ENCODE measurements around the gene MTUS2. TPM values are rescaled to one million over a fixed set of nuclear protein-coding genes. Genes with fewer than 3 reads are reported as not detected.

Gene MTUS2
- polyA plus RNA-seq, 6 donors from 2014 or later, result 0.06 TPM; not detected in 5

DNA sequence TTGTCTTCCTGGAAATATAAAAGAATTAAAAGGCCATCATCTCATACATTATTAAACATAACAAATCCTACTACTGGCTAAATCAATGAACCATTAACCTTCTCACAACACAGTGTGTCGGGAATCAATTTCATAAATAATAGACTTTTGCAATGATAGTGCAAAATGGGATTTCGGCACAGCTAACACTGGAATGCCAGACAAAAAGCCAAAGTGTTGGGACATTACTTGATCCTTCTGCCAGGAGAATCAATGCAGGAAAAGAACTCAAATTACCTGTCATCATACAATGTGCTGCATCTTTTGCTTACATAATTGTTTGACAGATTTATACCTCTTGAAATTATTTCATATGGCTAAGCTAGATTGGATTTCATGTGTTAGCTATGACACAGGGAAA, 334.3 kb downstream of the MTUS2 start:
- DNase-seq (no peak), ATAC-seq (ENCODE audit: low read depth in 2 of 2) (no peak)
- Mint-ChIP-seq H3K36me3 (peaks cover 0 to 12% of the 10 kb centered on the region in 2 donors), H3K27me3 (peaks cover 5 to 13% (median 12%) of the 10 kb centered on the region in 3 donors), H3K9me3 (peaks cover 5 to 35% (median 22%) of the 10 kb centered on the region in 7 donors), H3K4me1 (no peaks in the 10 kb centered on the region), H3K4me3 (no peak overlapping the region), H3K27ac (no peak overlapping the region)

DNA sequence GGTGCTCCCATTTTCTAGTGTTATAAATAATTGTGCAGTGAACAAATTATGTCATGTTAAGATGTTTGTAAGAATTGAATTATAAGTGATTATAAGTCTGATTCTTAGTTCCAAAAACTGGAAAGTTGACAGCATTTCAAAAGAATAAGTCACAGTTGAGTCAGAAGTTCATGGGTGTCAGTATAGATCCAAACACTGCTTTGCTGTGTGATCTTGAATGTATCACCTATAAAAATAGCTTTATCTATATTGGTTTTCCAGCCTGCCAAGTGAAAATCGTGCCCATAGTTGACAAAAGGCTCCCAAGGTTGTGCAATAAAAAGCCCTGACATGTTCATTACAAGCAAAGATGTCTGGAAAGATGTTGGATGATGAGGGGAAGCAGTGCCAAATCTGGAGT, 336.0 kb downstream of the MTUS2 start:
- H3K4me3 Mint-ChIP-seq, result no peak overlapping the region
- ATAC-seq (ENCODE audit: low read depth in 2 of 2), result no peak
- H3K4me1 Mint-ChIP-seq, result no peaks in the 10 kb centered on the region
- H3K27ac Mint-ChIP-seq, result peak overlapping the region in 1 of 6 donors; percentile 3
- H3K9me3 Mint-ChIP-seq, result peaks cover 5 to 27% (median 15%) of the 10 kb centered on the region in 7 donors
- no peak for DNase-seq
- peaks cover 0 to 12% of the 10 kb centered on the region in 2 donors for H3K36me3 Mint-ChIP-seq
- H3K27me3 Mint-ChIP-seq, result peaks cover 10 to 16% (median 12%) of the 10 kb centered on the region in 3 donors

DNA sequence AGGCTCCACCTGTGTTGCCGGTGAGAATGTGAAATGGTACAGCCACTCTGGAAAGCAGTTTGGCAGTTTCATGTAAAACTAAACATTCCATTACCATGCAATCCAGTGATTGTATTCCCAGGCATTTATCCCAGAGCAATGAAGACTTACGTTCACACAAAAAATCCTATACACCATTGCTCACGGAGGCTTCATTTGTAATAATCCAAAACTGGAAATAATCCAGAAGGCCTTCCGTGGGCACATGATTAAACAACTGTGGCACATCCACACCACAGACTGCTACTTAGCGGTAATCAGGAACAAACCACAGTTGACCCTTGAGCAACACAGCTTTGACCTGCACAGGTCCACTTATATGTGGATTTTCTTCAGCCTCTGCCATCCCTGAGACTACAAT, 339.7 kb downstream of the MTUS2 start:
- Mint-ChIP-seq H3K27me3 (peaks cover 8 to 25% (median 13%) of the 10 kb centered on the region in 3 donors), H3K27ac (no peak overlapping the region), H3K36me3 (no peaks in the 10 kb centered on the region), H3K4me3 (no peak overlapping the region), H3K9me3 (peaks cover 0 to 1% (median 0%) of the 10 kb centered on the region in 7 donors), H3K4me1 (no peaks in the 10 kb centered on the region)
- DNase-seq (no peak), ATAC-seq (ENCODE audit: low read depth in 2 of 2) (no peak)

DNA sequence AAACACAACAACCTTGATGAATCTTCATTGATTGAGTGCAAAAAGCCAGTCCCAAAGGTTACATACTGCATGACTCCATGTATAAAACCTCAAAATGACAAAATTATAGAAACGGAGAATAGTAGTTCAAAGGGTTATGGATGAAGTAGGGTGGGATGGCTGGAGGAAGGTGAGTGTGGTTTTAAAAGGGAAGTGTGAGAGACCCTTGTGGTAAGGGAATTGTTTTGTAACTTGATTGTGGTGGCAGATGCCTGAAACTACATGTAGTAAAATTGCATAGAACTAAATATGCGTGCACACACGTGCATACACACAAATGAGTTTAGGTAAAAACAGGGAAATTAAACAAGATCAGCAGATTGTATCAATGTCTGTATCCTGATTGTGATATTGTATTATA, 340.7 kb downstream of the MTUS2 start:
- DNase-seq (no peak), ATAC-seq (ENCODE audit: low read depth in 2 of 2) (no peak)
- no peaks in the 10 kb centered on the region for H3K4me1 Mint-ChIP-seq
- peaks cover 8 to 30% (median 16%) of the 10 kb centered on the region in 3 donors for H3K27me3 Mint-ChIP-seq
- H3K27ac Mint-ChIP-seq, result no peak overlapping the region
- no peak overlapping the region for H3K4me3 Mint-ChIP-seq
- H3K36me3 Mint-ChIP-seq, result no peaks in the 10 kb centered on the region
- H3K9me3 Mint-ChIP-seq, result peaks cover 0 to 2% (median 0%) of the 10 kb centered on the region in 7 donors

DNA sequence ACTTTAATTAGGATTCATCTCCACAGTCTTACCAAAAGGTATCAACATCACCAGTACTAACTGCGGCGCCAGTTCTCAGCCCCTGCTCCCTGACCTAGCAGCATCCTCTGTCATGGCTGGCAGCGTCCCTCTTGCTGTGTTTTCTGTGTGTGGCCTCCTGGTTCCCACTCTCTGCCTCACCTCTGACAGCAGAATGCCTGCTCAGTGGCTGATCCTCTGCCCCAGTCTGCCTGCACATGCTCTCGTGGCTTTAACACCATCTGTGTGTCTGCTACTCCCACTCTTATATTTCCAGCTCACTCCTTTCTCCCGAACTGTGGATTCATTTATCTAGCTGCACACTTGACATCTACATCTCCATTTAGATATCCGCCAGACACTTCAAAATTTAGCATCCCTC, 341.5 kb downstream of the MTUS2 start:
- H3K27ac Mint-ChIP-seq, result no peak overlapping the region

DNA sequence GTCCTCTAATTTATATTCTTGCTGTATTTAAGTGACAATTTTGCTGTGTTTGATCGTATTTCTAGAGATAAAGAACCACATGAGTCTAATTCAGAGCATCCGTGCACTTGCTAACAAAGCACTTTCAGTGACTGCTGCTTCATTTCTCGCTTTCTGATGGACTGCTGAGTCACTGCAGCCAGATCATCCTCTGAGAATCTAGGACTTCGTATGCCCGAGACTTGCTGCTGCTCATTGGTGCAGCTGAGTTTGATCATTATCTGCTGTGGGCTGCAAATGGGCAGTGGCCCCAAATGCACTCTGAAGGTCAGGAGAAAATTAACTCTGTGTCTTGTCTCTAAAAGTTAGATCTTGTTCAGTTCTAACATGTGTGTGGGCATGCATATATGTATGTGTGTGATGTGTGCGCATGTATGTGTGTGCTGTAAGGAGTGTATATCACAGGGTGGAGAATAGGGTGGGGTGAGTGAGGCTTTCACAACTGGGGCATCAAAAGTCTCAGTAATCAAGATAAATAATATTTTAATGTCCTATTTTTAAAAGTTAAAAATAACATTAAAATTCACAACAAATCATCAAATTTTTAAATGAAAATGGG, 342.6 kb downstream of the MTUS2 start:
- DNase-seq (no peak), ATAC-seq (ENCODE audit: low read depth in 2 of 2) (no peak)
- no peaks in the 10 kb centered on the region for H3K4me1 Mint-ChIP-seq
- H3K9me3 Mint-ChIP-seq, result peaks cover 0 to 2% (median 0%) of the 10 kb centered on the region in 7 donors
- H3K27me3 Mint-ChIP-seq, result peaks cover 8 to 32% (median 17%) of the 10 kb centered on the region in 3 donors
- H3K4me3 Mint-ChIP-seq, result no peak overlapping the region
- no peaks in the 10 kb centered on the region for H3K36me3 Mint-ChIP-seq
- no peak overlapping the region for H3K27ac Mint-ChIP-seq

More for the DNA sequence above, 341.5 kb downstream of the MTUS2 start:
- Mint-ChIP-seq H3K4me3 (no peak overlapping the region), H3K27me3 (peaks cover 8 to 34% (median 17%) of the 10 kb centered on the region in 3 donors), H3K36me3 (no peaks in the 10 kb centered on the region), H3K9me3 (peaks cover 0 to 2% (median 0%) of the 10 kb centered on the region in 7 donors), H3K4me1 (no peaks in the 10 kb centered on the region)
- DNase-seq (no peak), ATAC-seq (ENCODE audit: low read depth in 2 of 2) (no peak)

DNA sequence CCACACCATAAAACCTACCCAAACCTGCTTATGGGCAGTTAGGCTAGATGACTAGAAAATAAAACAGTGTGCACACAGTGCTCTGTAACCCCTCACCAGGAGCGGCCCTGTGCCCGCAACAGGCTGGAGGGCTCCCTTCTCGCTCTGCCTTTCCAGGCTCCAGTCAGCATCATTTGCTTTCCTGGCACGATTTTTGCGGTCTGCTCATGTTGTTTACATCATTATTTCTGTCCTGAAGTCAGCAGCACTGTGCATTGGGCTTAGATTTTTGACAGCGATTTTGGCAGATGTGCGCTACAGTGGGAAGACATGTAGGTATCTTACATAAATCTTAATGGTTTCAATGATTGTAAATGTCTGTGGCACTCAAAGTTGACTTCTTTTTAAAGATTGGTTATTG, 344.0 kb downstream of the MTUS2 start:
- no peak overlapping the region for H3K4me3 Mint-ChIP-seq
- H3K9me3 Mint-ChIP-seq, result peaks cover 0 to 2% (median 0%) of the 10 kb centered on the region in 7 donors
- DNase-seq (no peak), ATAC-seq (ENCODE audit: low read depth in 2 of 2) (no peak)
- no peaks in the 10 kb centered on the region for H3K36me3 Mint-ChIP-seq
- peaks cover 8 to 30% (median 17%) of the 10 kb centered on the region in 3 donors for H3K27me3 Mint-ChIP-seq
- H3K27ac Mint-ChIP-seq, result peak overlapping the region in 1 of 6 donors; percentile 30
- H3K4me1 Mint-ChIP-seq, result no peaks in the 10 kb centered on the region

DNA sequence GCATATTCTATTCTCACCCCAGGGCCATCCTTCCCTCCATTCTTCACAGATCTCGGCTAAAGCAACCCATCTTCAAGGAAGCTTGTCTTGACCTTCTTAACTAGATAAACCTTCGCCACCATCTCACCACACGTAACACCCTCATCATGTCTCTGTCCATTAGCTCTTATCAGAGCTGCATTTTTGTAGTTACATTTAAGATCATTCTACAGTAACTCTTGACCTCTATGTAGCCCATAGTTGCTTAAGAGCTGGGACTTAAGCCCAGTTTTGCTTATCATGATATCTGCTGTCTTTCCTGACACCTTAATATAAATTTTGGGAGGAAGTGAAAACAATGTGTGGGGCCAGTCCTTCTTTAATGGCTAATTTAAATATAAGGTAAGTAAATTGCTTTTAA, 345.1 kb downstream of the MTUS2 start:
- ATAC-seq (ENCODE audit: low read depth in 2 of 2) (no peak), DNase-seq (no peak)
- Mint-ChIP-seq H3K4me3 (no peak overlapping the region), H3K9me3 (peaks cover 0 to 2% (median 0%) of the 10 kb centered on the region in 7 donors), H3K27me3 (peaks cover 8 to 36% (median 12%) of the 10 kb centered on the region in 3 donors), H3K36me3 (no peaks in the 10 kb centered on the region), H3K4me1 (no peaks in the 10 kb centered on the region), H3K27ac (no peak overlapping the region)

DNA sequence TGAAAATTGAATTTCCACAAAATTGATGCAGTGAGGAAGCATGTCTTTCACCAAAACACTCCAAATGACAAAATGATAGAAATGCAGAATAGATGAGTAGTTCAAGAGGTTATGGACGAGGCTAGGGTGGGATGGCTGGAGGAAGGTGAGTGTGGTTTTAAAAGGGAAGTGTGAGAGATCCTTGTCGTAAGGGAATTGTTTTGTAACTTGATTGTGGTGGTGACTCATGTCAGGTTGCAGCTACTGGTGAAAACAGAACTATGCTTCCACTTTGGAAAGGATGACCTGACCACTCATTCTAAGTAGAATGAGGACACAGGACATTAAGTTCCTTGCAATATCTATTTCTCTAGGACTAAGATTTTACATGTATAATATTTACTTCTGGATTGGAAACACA, 345.7 kb downstream of the MTUS2 start:
- DNase-seq (no peak), ATAC-seq (ENCODE audit: low read depth in 2 of 2) (no peak)
- Mint-ChIP-seq H3K9me3 (peaks cover 0 to 2% (median 0%) of the 10 kb centered on the region in 7 donors), H3K27ac (no peak overlapping the region), H3K36me3 (no peaks in the 10 kb centered on the region), H3K4me1 (no peaks in the 10 kb centered on the region), H3K27me3 (peaks cover 11 to 36% (median 14%) of the 10 kb centered on the region in 3 donors), H3K4me3 (no peak overlapping the region)

DNA sequence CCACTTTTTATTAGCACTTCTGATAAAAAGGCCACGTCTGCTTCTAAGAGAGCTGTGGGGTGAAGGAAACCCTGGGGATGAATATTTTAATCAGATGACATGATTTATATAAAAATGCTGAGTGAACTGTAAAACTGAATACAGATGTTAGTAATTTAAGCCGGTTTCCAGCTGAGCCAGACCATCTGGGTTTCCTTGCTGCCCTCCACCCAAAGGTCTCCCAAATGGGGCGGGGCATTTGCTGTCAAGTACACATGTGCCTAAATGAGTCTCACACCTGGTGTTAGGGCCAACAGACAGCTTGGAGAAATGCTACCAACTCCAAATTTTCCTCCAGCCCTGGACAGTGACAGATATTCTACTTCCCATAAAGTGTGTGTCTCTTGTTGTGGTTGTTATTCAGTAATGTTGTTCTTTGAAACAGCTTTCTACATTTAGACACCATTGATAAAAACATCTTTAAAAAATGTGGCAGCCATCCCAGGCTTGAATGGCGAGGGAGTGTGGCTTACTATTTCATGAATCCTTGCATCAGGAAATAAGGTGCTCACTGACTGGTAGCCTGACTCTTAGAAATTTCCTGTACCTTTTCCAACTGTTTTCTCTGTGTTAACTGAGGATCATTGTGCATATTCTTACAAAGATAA, 350.4 kb downstream of the MTUS2 start:
- ATAC-seq (ENCODE audit: low read depth in 2 of 2) (no peak), DNase-seq (no peak)
- Mint-ChIP-seq H3K27ac (no peak overlapping the region), H3K9me3 (peaks cover 0 to 7% (median 0%) of the 10 kb centered on the region in 7 donors), H3K4me3 (no peak overlapping the region), H3K27me3 (peaks cover 8 to 24% (median 10%) of the 10 kb centered on the region in 3 donors), H3K4me1 (no peaks in the 10 kb centered on the region), H3K36me3 (no peaks in the 10 kb centered on the region)

DNA sequence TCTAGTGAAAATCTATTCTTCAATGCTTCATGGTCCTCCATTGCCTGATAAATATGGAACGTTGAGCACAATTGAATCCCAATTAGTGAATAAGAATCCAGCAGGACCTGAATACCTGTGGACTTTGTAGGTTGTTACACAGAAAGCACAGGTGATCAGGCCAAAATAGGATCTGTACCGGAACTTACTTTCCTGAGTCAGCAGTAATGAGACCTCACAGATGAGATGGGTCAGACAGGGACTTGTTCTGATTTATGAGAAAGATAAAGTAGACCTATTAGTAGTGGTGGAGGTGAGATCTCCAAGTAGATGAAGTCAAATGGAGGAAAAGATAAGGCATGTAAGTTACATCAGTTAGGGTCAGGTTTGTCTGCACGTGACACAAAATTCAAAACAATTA, 351.1 kb downstream of the MTUS2 start:
- ATAC-seq (ENCODE audit: low read depth in 2 of 2), result no peak
- peaks cover 0 to 11% (median 0%) of the 10 kb centered on the region in 7 donors for H3K9me3 Mint-ChIP-seq
- no peaks in the 10 kb centered on the region for H3K36me3 Mint-ChIP-seq
- no peak overlapping the region for H3K27ac Mint-ChIP-seq
- no peak for DNase-seq
- H3K27me3 Mint-ChIP-seq, result peaks cover 8 to 28% (median 10%) of the 10 kb centered on the region in 3 donors
- no peak overlapping the region for H3K4me3 Mint-ChIP-seq
- H3K4me1 Mint-ChIP-seq, result no peaks in the 10 kb centered on the region

DNA sequence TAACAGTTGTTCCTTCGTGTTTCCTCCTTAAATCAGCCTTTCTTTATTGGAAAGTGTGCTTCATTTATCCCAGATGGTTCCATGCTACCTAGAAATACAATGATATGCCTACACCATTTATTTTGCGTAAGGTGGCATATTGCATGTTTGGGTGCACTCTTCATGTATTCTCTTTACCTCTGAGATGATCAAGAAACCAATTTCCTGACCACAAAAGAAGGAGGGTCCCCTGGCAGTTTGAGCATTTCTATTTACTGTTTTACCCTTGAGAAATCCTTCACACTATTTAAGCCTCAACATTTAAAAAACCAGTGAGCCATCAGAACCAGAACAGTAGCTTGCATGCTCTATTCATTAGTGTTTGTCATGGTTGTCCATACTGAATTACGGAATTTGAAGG, 354.0 kb downstream of the MTUS2 start:
- Mint-ChIP-seq H3K27ac (no peak overlapping the region), H3K4me3 (no peak overlapping the region), H3K9me3 (peaks cover 0 to 11% (median 3%) of the 10 kb centered on the region in 7 donors), H3K4me1 (no peaks in the 10 kb centered on the region), H3K27me3 (peaks cover 19 to 26% (median 19%) of the 10 kb centered on the region in 3 donors), H3K36me3 (no peaks in the 10 kb centered on the region)
- no peak for DNase-seq
- ATAC-seq (ENCODE audit: low read depth in 2 of 2), result no peak

DNA sequence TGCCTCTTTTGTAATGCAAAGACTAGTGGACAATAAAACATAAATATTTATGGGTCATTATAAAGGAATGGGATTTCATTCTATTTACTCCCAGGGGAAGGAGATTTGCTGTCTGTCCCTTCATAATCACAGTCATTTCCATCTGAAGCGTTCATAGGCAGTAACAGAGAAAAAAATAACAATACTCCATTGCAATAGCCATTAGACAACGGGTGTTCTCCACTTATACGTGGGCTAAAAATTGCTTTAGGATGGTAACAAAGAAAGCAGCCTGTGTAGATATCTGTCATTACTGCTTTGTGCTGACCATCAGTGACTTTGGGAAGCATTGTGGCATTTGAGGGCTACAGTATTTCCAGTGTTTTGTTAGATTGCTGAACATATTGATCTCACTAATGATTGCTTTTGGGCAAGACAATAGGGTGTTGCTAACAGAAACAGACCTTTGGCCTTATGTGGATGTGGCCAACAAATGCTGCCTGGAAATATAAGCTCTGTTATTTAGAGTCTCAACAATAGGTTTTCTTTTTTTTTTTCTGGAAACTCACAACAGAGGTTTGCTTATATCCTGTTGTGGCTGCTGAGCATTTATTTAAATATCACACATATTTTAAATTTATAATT, 355.2 kb downstream of the MTUS2 start:
- peaks cover 0 to 11% (median 3%) of the 10 kb centered on the region in 7 donors for H3K9me3 Mint-ChIP-seq
- no peaks in the 10 kb centered on the region for H3K36me3 Mint-ChIP-seq
- H3K27ac Mint-ChIP-seq, result no peak overlapping the region
- H3K4me1 Mint-ChIP-seq, result no peaks in the 10 kb centered on the region
- ATAC-seq (ENCODE audit: low read depth in 2 of 2) (no peak), DNase-seq (no peak)
- peaks cover 19 to 24% (median 19%) of the 10 kb centered on the region in 3 donors for H3K27me3 Mint-ChIP-seq
- H3K4me3 Mint-ChIP-seq, result no peak overlapping the region

DNA sequence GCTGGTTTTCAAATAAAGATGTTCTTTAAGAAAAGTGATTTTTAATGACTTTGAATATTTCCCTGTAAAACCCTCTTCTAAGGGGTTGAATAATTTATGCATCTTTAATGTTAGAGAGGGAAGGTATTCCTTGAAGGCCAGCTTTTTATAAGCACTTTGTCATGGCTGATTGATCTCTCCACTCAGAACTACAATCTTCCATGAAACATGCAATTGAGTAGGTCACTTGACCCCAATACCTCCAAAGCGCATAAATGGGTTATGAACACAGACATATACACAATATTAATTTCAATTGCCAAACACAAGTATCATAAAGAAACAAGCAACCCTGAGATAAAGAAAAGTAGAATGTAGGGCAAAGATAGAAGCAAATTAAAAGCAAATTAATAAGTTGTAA, 359.9 kb downstream of the MTUS2 start:
- H3K4me3 Mint-ChIP-seq, result no peak overlapping the region
- H3K4me1 Mint-ChIP-seq, result no peaks in the 10 kb centered on the region
- H3K36me3 Mint-ChIP-seq, result peaks cover 0 to 14% of the 10 kb centered on the region in 2 donors
- ATAC-seq (ENCODE audit: low read depth in 2 of 2) (no peak), DNase-seq (no peak)
- H3K27ac Mint-ChIP-seq, result no peak overlapping the region
- H3K9me3 Mint-ChIP-seq, result peaks cover 6 to 26% (median 16%) of the 10 kb centered on the region in 7 donors
- H3K27me3 Mint-ChIP-seq, result peaks cover 11 to 21% (median 13%) of the 10 kb centered on the region in 3 donors

Data from naive B cell (primary cell).